Stimulated activated CD4-positive, alpha-beta T cell treated with anti-CD3 and anti-CD28 coated beads, Interleukin-12 subunit alpha, Interleukin-12 subunit beta, amount 100 ng/mL, for 48 hours (primary cell): ENCODE data around the gene AGPAT4.
"Not testable (repeated sequence)": the region's sequence is repeated elsewhere in the genome, so short reads cannot be mapped to it uniquely, and the experiment has no call there.

Source experiments
- DNase-seq, 3 donors: peaks; one replicate each; pipeline ENCODE4 v3.0.0-alpha.2; 2020; ENCODE audit warnings: low read depth in 2 of 3, low spot score in 1 of 3

AGPAT4 gene

GRCh38 chr6:161204866-161205557, 68.8 kb downstream of the AGPAT4 start:
- no peak for DNase-seq

GRCh38 chr6:161200610-161201370, 73.1 kb downstream of the AGPAT4 start:
- DNase-seq: no peak

- no peak for DNase-seq
Observed at GRCh38 chr6:161199850-161200249, 74.0 kb downstream of the AGPAT4 start.

GRCh38 chr6:161198783-161199460, 74.9 kb downstream of the AGPAT4 start:
- no peak for DNase-seq

- no peak for DNase-seq
Observed at GRCh38 chr6:161198176-161198575, 75.7 kb downstream of the AGPAT4 start.

- DNase-seq: no peak
Observed at GRCh38 chr6:161195386-161195785, 78.5 kb downstream of the AGPAT4 start.

GRCh38 chr6:161194374-161194773, 79.5 kb downstream of the AGPAT4 start:
- DNase-seq: no peak

GRCh38 chr6:161192636-161193411, 81.0 kb downstream of the AGPAT4 start:
- no peak for DNase-seq

- DNase-seq: no peak
Observed at GRCh38 chr6:161191671-161192070, 82.2 kb downstream of the AGPAT4 start.

- no peak for DNase-seq
Observed at GRCh38 chr6:161191007-161191406, 82.9 kb downstream of the AGPAT4 start.

GRCh38 chr6:161189891-161190290, 84.0 kb downstream of the AGPAT4 start:
- no peak for DNase-seq

- no peak for DNase-seq
Observed at GRCh38 chr6:161188547-161189465, 85.1 kb downstream of the AGPAT4 start.

- DNase-seq: no peak
Observed at GRCh38 chr6:161186173-161186769, 87.6 kb downstream of the AGPAT4 start.

GRCh38 chr6:161181121-161181520, 92.7 kb downstream of the AGPAT4 start:
- no peak for DNase-seq

- not testable (repeated sequence) for DNase-seq
Observed at GRCh38 chr6:161178155-161178554, 95.7 kb downstream of the AGPAT4 start.

GRCh38 chr6:161176428-161176827, 97.4 kb downstream of the AGPAT4 start:
- not testable (repeated sequence) for DNase-seq

GRCh38 chr6:161172769-161173168, 101.1 kb downstream of the AGPAT4 start:
- DNase-seq: not testable (repeated sequence)

- no peak for DNase-seq
Observed at GRCh38 chr6:161171207-161171606, 102.7 kb downstream of the AGPAT4 start.

GRCh38 chr6:161169696-161170095, 104.2 kb downstream of the AGPAT4 start:
- DNase-seq: no peak

- DNase-seq: no peak
Observed at GRCh38 chr6:161169035-161169434, 104.8 kb downstream of the AGPAT4 start.
